Measurements from ENCODE around the gene APBB1IP. TPM values are rescaled to one million over a fixed set of nuclear protein-coding genes. Genes with fewer than 3 reads are reported as not detected.

Gene APBB1IP
- total and polyA plus RNA-seq, 2 of the 8 experiments (the other 6 are each of a cell fraction or from before 2014, with no cell fraction given): 0.05 TPM; not detected in 1

GRCh38 chr10:26391701-26392695, 46.1 kb upstream of the APBB1IP start:
- Histone ChIP-seq H3K27ac (ENCODE audit: low read depth, low read length) (no peak overlapping the region), H4K8ac (ENCODE audit: extremely low read depth, insufficient read depth, low read length) (peak overlapping the region; percentile 73; the same call in 1 of the 2 replicates), H3K18ac (ENCODE audit: extremely low read depth, low read length) (peak overlapping the region; percentile 62; the same call in 1 of the 2 replicates), H3K4me3 (ENCODE audit: extremely low read depth in 1 of 4, insufficient read depth in 2 of 4, low read depth in 3 of 4, low read length in 4 of 4) (peak overlapping the region; percentile 19 to 56 (median 27); a peak in 7 of 8 replicates), H4K91ac (replicated peaks; ENCODE audit: insufficient read length, low read length) (no peak overlapping the region), H3K36me3 (ENCODE audit: control insufficient read depth in 2 of 4, insufficient read depth in 4 of 4, low read length in 3 of 4) (no peaks in the 10 kb centered on the region), H3K9me3 (ENCODE audit: insufficient read depth in 2 of 2, low read depth in 1 of 2, low read length in 1 of 2) (no peaks in the 10 kb centered on the region), H3K14ac (ENCODE audit: insufficient read length) (no peak overlapping the region), H2BK5ac (ENCODE audit: low read depth, low read length) (no peak overlapping the region), H2BK15ac (ENCODE audit: low read length) (0 out of 2 replicates have a peak overlapping the region, but pooled peaks have one; percentile 29), H2BK120ac (replicated peaks; ENCODE audit: low read depth, low read length) (no peak overlapping the region), H3K23me2 (ENCODE audit: low read depth, low read length) (peaks cover 5% of the 10 kb centered on the region; the same call in 1 of the 2 replicates), H3K9ac (replicated peaks in 1 of 4; ENCODE audit: extremely low read depth in 1 of 4, low read depth in 3 of 4, low read length in 3 of 4) (no peak overlapping the region), H2BK20ac (ENCODE audit: low read length) (no peak overlapping the region), H4K5ac (ENCODE audit: insufficient read length, low read depth, low read length) (no peak overlapping the region), H3K4me2 (ENCODE audit: insufficient read depth in 1 of 2, low read depth in 2 of 2, low read length in 2 of 2) (peak overlapping the region; percentile 61 to 63; a peak in 3 of 4 replicates), H4K20me1 (replicated peaks in 1 of 2; ENCODE audit: control insufficient read depth in 1 of 2, insufficient read depth in 2 of 2, low read length in 2 of 2) (no peaks in the 10 kb centered on the region), H3K56ac (replicated peaks; ENCODE audit: insufficient read length, low read depth, low read length) (no peak overlapping the region), H2AK5ac (ENCODE audit: low read depth, low read length) (no peak overlapping the region), H3K4ac (replicated peaks; ENCODE audit: insufficient read length, low read depth, low read length) (no peak overlapping the region), H3K27me3 (replicated peaks in 1 of 4; ENCODE audit: control insufficient read depth in 3 of 4, extremely low read depth in 1 of 4, insufficient read depth in 3 of 4, low read length in 3 of 4) (peaks cover 0 to 16% (median 10%) of the 10 kb centered on the region in 4 experiments; a peak in 5 of 7 replicates), H2AFZ (ENCODE audit: low read length) (peak overlapping the region; percentile 94), H3K4me1 (replicated peaks in 1 of 4; ENCODE audit: control insufficient read depth in 3 of 4, insufficient read depth in 4 of 4, low read length in 3 of 4) (peaks cover 0 to 3% (median 0%) of the 10 kb centered on the region in 4 experiments; a peak in 1 of 7 replicates), H2BK12ac (ENCODE audit: low read depth, low read length) (0 out of 2 replicates have a peak overlapping the region, but pooled peaks have one; percentile 17), H3K23ac (ENCODE audit: insufficient read length) (no peak overlapping the region), H3K79me1 (ENCODE audit: low read depth, low read length) (no peaks in the 10 kb centered on the region), H3K79me2 (ENCODE audit: control insufficient read depth in 1 of 2, insufficient read depth in 2 of 2, low read length in 2 of 2) (no peaks in the 10 kb centered on the region)
- ChIA-PET POLR2A (ENCODE audit: partially characterized antibody) (interaction anchor here (0.6 to 1.1 kb wide), 2 partner anchors 46 to 211 kb away, joined by 3 read pairs; no protein-coding TSS in a partner anchor), CTCF (ENCODE audit: partially characterized antibody) (interaction anchor here (0.6 to 1.5 kb wide), 8 partner anchors 8 to 142 kb away, joined by 3 to 4 read pairs (median 4); no protein-coding TSS in a partner anchor)
- DNase-seq (ENCODE audit: low read depth in 1 of 2, low spot score in 2 of 2) (peak in 1 of 2 experiments; percentile 59), FAIRE-seq (no peak)
- WGBS, 2 experiments (ENCODE audit: extremely low coverage in 1 of 2, insufficient coverage in 1 of 2, insufficient read length in 1 of 2, insufficient replicate concordance in 2 of 2, low coverage in 1 of 2, low lambda C conversion rate in 2 of 2, missing lambda C conversion rate in 1 of 2): 41% methylated on average over 40 of the region's 69 CpGs; no CpG with 5 or more reads in 1 of the 2 experiments
- no peak for TF ChIP-seq SIX5 (IDR thresholded peaks at IDR 0.05; ENCODE audit: low read depth, low read length)
- peak; percentile 55 for TF ChIP-seq MAX (IDR thresholded peaks at IDR 0.05)
- TF ChIP-seq E2F6 (IDR thresholded peaks at IDR 0.05): peak; percentile 85
- TF ChIP-seq EZH2 (IDR thresholded peaks at IDR 0.05; ENCODE audit: low read depth, low read length, severe bottlenecking): peak; percentile 43
- TF ChIP-seq SUZ12 (IDR thresholded peaks at IDR 0.05; ENCODE audit: low read length): peak; percentile 54; the same call in 1 of the 2 replicates
- peak; percentile 59 for TF ChIP-seq ASH2L (IDR thresholded peaks at IDR 0.05; ENCODE audit: low read length)
- peak; percentile 85 for TF ChIP-seq KDM4A (IDR thresholded peaks at IDR 0.05; ENCODE audit: low read depth, low read length, severe bottlenecking)
- TF ChIP-seq NANOG (IDR thresholded peaks at IDR 0.05; ENCODE audit: insufficient read depth, low read depth, low read length, poor library complexity, severe bottlenecking): no peak
- TF ChIP-seq TCF12 (IDR thresholded peaks at IDR 0.05; ENCODE audit: low read depth, low read length): no peak

Data from H1 (cell line).